Measurements from ENCODE around the gene SAP130.

Gene SAP130

GRCh38 chr2:128038411-128038810 is 10.6 kb upstream of the SAP130 start:
- TF ChIP-seq ZNF274 (IDR thresholded peaks at IDR 0.05; ENCODE audit: low read depth, low read length) = no peak

GRCh38 chr2:128037649-128038048 is 9.8 kb upstream of the SAP130 start:
- TF ChIP-seq ZNF274 (IDR thresholded peaks at IDR 0.05; ENCODE audit: low read depth, low read length) = no peak
- no peak overlapping the region for H3K4me3 ChIP-seq (ENCODE audit: low read length)

More at GRCh38 chr2:128038411-128038810, 10.6 kb upstream of the SAP130 start:
- H3K4me3 ChIP-seq (ENCODE audit: low read length) = no peak overlapping the region

GRCh38 chr2:128036748-128037607 is 9.1 kb upstream of the SAP130 start:
- no peak for TF ChIP-seq ZNF274 (IDR thresholded peaks at IDR 0.05; ENCODE audit: low read depth, low read length)
- no peak overlapping the region for H3K4me3 ChIP-seq (ENCODE audit: low read length)

GRCh38 chr2:128032092-128032491 is 4.2 kb upstream of the SAP130 start:
- TF ChIP-seq ZNF274 (IDR thresholded peaks at IDR 0.05; ENCODE audit: low read depth, low read length) = no peak
- H3K4me3 ChIP-seq (ENCODE audit: low read length) = no peak overlapping the region

- H3K4me3 ChIP-seq (ENCODE audit: low read length) = peak overlapping the region; percentile 72
- no peak for TF ChIP-seq ZNF274 (IDR thresholded peaks at IDR 0.05; ENCODE audit: low read depth, low read length)
Observed at GRCh38 chr2:128028668-128029054, 802 bp upstream of the SAP130 start.

GRCh38 chr2:128027278-128027800 is 520 bp downstream of the SAP130 start:
- H3K4me3 ChIP-seq (ENCODE audit: low read length) = peak overlapping the region; percentile 70; the same call in 1 of the 2 replicates
- no peak for TF ChIP-seq ZNF274 (IDR thresholded peaks at IDR 0.05; ENCODE audit: low read depth, low read length)

- TF ChIP-seq ZNF274 (IDR thresholded peaks at IDR 0.05; ENCODE audit: low read depth, low read length) = no peak
- peak overlapping the region; percentile 99 for H3K4me3 ChIP-seq (ENCODE audit: low read length)
Observed at GRCh38 chr2:128026448-128027277, 1.2 kb downstream of the SAP130 start.

GRCh38 chr2:128024816-128025215 is 3.0 kb downstream of the SAP130 start:
- H3K4me3 ChIP-seq (ENCODE audit: low read length) = no peak overlapping the region
- TF ChIP-seq ZNF274 (IDR thresholded peaks at IDR 0.05; ENCODE audit: low read depth, low read length) = no peak

GRCh38 chr2:128017561-128017960 is 10.3 kb downstream of the SAP130 start:
- no peak for TF ChIP-seq ZNF274 (IDR thresholded peaks at IDR 0.05; ENCODE audit: low read depth, low read length)
- no peak overlapping the region for H3K4me3 ChIP-seq (ENCODE audit: low read length)

- H3K4me3 ChIP-seq (ENCODE audit: low read length) = no peak overlapping the region
- TF ChIP-seq ZNF274 (IDR thresholded peaks at IDR 0.05; ENCODE audit: low read depth, low read length) = no peak
Observed at GRCh38 chr2:128016620-128017019, 11.2 kb downstream of the SAP130 start.

GRCh38 chr2:128012698-128013097 is 15.2 kb downstream of the SAP130 start:
- H3K4me3 ChIP-seq (ENCODE audit: low read length) = no peak overlapping the region
- no peak for TF ChIP-seq ZNF274 (IDR thresholded peaks at IDR 0.05; ENCODE audit: low read depth, low read length)

- TF ChIP-seq ZNF274 (IDR thresholded peaks at IDR 0.05; ENCODE audit: low read depth, low read length) = no peak
- no peak overlapping the region for H3K4me3 ChIP-seq (ENCODE audit: low read length)
Observed at GRCh38 chr2:128008074-128008672, 19.7 kb downstream of the SAP130 start.

- TF ChIP-seq ZNF274 (IDR thresholded peaks at IDR 0.05; ENCODE audit: low read depth, low read length) = no peak
Observed at GRCh38 chr2:128004509-128004908, 23.4 kb downstream of the SAP130 start.

GRCh38 chr2:128003463-128003862 is 24.4 kb downstream of the SAP130 start:
- H3K4me3 ChIP-seq (ENCODE audit: low read length) = no peak overlapping the region
- no peak for TF ChIP-seq ZNF274 (IDR thresholded peaks at IDR 0.05; ENCODE audit: low read depth, low read length)

More at GRCh38 chr2:128004509-128004908, 23.4 kb downstream of the SAP130 start:
- no peak overlapping the region for H3K4me3 ChIP-seq (ENCODE audit: low read length)
